Measurements from ENCODE around the gene TMEM121.
"Not testable (repeated sequence)": the region's sequence is repeated elsewhere in the genome, so short reads cannot be mapped to it uniquely, and the experiment has no call there.

The TMEM121 gene

GRCh38 chr14:105528586-105529318, 2.4 kb downstream of the TMEM121 start:
- DNase-seq: no peak

GRCh38 chr14:105529319-105529568, 2.9 kb downstream of the TMEM121 start:
- DNase-seq: no peak

GRCh38 chr14:105529569-105530284, 3.3 kb downstream of the TMEM121 start:
- DNase-seq: no peak

GRCh38 chr14:105530285-105531087, 4.1 kb downstream of the TMEM121 start:
- DNase-seq: no peak

- no peak for DNase-seq
These were observed 4.9 kb downstream of the TMEM121 start for GRCh38 chr14:105531088-105531893.

GRCh38 chr14:105531894-105532623, 5.7 kb downstream of the TMEM121 start:
- no peak for DNase-seq

GRCh38 chr14:105532735-105533141, 6.4 kb downstream of the TMEM121 start:
- DNase-seq: no peak

- DNase-seq: no peak
These were observed 7.0 kb downstream of the TMEM121 start for GRCh38 chr14:105533391-105533790.

GRCh38 chr14:105533811-105534498, 7.6 kb downstream of the TMEM121 start:
- DNase-seq: no peak

GRCh38 chr14:105534586-105534985, 8.2 kb downstream of the TMEM121 start:
- DNase-seq: no peak

- no peak for DNase-seq
These were observed 9.7 kb downstream of the TMEM121 start for GRCh38 chr14:105536051-105536450.

- DNase-seq: peak; percentile 6
These were observed 10.6 kb downstream of the TMEM121 start for GRCh38 chr14:105536691-105537579.

- peak; percentile 17 for DNase-seq
These were observed 11.4 kb downstream of the TMEM121 start for GRCh38 chr14:105537580-105538474.

GRCh38 chr14:105538481-105539049, 12.2 kb downstream of the TMEM121 start:
- no peak for DNase-seq

GRCh38 chr14:105540811-105541210, 14.4 kb downstream of the TMEM121 start:
- no peak for DNase-seq

- no peak for DNase-seq
These were observed 15.0 kb downstream of the TMEM121 start for GRCh38 chr14:105541218-105541875.

- not testable (repeated sequence) for DNase-seq
These were observed 19.3 kb downstream of the TMEM121 start for GRCh38 chr14:105545676-105546075.

- DNase-seq: not testable (repeated sequence)
These were observed 20.0 kb downstream of the TMEM121 start for GRCh38 chr14:105546410-105546809.
